ENCODE measurements around the gene ETV7.
"Not testable (repeated sequence)": the region's sequence is repeated elsewhere in the genome, so short reads cannot be mapped to it uniquely, and the experiment has no call there.

The ETV7 gene

GRCh38 chr6:36382976-36383375 is 4.5 kb downstream of the ETV7 start:
- DNase-seq, result no peak

- no peak for DNase-seq
These were observed 5.7 kb downstream of the ETV7 start for GRCh38 chr6:36381502-36382389.

- DNase-seq, result no peak
These were observed 7.3 kb downstream of the ETV7 start for GRCh38 chr6:36380166-36380565.

- DNase-seq, result no peak
These were observed 8.5 kb downstream of the ETV7 start for GRCh38 chr6:36378936-36379335.

- no peak for DNase-seq
These were observed 9.1 kb downstream of the ETV7 start for GRCh38 chr6:36378243-36378920.

GRCh38 chr6:36377594-36377993 is 9.9 kb downstream of the ETV7 start:
- no peak for DNase-seq

GRCh38 chr6:36376742-36377141 is 10.7 kb downstream of the ETV7 start:
- DNase-seq, result no peak

GRCh38 chr6:36376183-36376582 is 11.3 kb downstream of the ETV7 start:
- no peak for DNase-seq

- no peak for DNase-seq
These were observed 11.8 kb downstream of the ETV7 start for GRCh38 chr6:36375644-36376155.

- DNase-seq, result no peak
These were observed 12.5 kb downstream of the ETV7 start for GRCh38 chr6:36374972-36375371.

GRCh38 chr6:36374194-36374593 is 13.3 kb downstream of the ETV7 start:
- no peak for DNase-seq

- DNase-seq, result no peak
These were observed 14.0 kb downstream of the ETV7 start for GRCh38 chr6:36373368-36374019.

GRCh38 chr6:36372088-36372487 is 15.4 kb downstream of the ETV7 start:
- no peak for DNase-seq

- no peak for DNase-seq
These were observed 16.3 kb downstream of the ETV7 start for GRCh38 chr6:36371211-36371610.

- DNase-seq, result no peak
These were observed 16.8 kb downstream of the ETV7 start for GRCh38 chr6:36370638-36371037.

- peak; percentile 19 for DNase-seq
These were observed 18.3 kb downstream of the ETV7 start for GRCh38 chr6:36368921-36369865.

GRCh38 chr6:36368421-36368820 is 19.0 kb downstream of the ETV7 start:
- no peak for DNase-seq

GRCh38 chr6:36367743-36368142 is 19.7 kb downstream of the ETV7 start:
- no peak for DNase-seq

GRCh38 chr6:36364669-36365479 is 22.6 kb downstream of the ETV7 start:
- DNase-seq, result no peak

GRCh38 chr6:36364061-36364635 is 23.3 kb downstream of the ETV7 start:
- not testable (repeated sequence) for DNase-seq

GRCh38 chr6:36363371-36363752 is 24.1 kb downstream of the ETV7 start:
- not testable (repeated sequence) for DNase-seq

Measured in NCI-H2081 treated with DMSO at 0.1 percent for 48 hours (cell line).